DOHH2 (cell line): ENCODE results near the gene C16orf96.

ENCODE experiments used
- H3F3A ChIP-seq: fragments of 200-600 bp; sonication (generic), shearing (Covaris generic); 2 replicates; pipeline ENCODE4 v1.6.0; 2016; ENCODE audit warnings: antibody characterized with exemption, mild to moderate bottlenecking; ENCODE audit not compliant: control insufficient read depth, insufficient read depth
- H3K27ac ChIP-seq: fragments of 200-600 bp; sonication (generic); 2 replicates; pipeline ENCODE4 v1.5.1; 2014; ENCODE audit warnings: low read depth, mild to moderate bottlenecking, low read length, moderate library complexity
- H3K27me3 ChIP-seq: fragments of 200-600 bp; sonication (generic); 2 replicates; pipeline ENCODE4 v1.6.1; 2014; ENCODE audit warnings: mild to moderate bottlenecking, low read length, mixed read lengths; ENCODE audit not compliant: control insufficient read depth
- H3K36me3 ChIP-seq: fragments of 200-600 bp; sonication (generic); 2 replicates; pipeline ENCODE4 v1.6.1; 2014; ENCODE audit warnings: mild to moderate bottlenecking, low read length, moderate library complexity, mixed read lengths; ENCODE audit not compliant: control insufficient read depth
- H3K4me1 ChIP-seq: fragments of 200-600 bp; sonication (generic); 2 replicates; pipeline ENCODE4 v1.6.1; 2014; ENCODE audit warnings: mild to moderate bottlenecking, low read length, mixed read lengths; ENCODE audit not compliant: control insufficient read depth
- H3K4me2 ChIP-seq: fragments of 200-600 bp; sonication (generic); 2 replicates; pipeline ENCODE4 v1.6.0; 2014; ENCODE audit warnings: mild to moderate bottlenecking, low read length, moderate library complexity
- H3K4me3 ChIP-seq: fragments of 200-600 bp; sonication (generic); 2 replicates; pipeline ENCODE4 v1.5.1; 2014; ENCODE audit warnings: mild to moderate bottlenecking, low read length, mixed read lengths
- H3K79me2 ChIP-seq: fragments of 200-600 bp; sonication (generic); 2 replicates; pipeline ENCODE4 v1.6.1; 2014; ENCODE audit warnings: mild to moderate bottlenecking, low read length, mixed read lengths; ENCODE audit not compliant: control insufficient read depth
- H3K9me2 ChIP-seq: fragments of 200-600 bp; sonication (generic); replicated peaks from 2 replicates; pipeline ENCODE4 v1.6.1; 2014; ENCODE audit warnings: mild to moderate bottlenecking, low read length, mixed read lengths; ENCODE audit not compliant: control insufficient read depth
- H3K9me3 ChIP-seq: fragments of 200-600 bp; sonication (generic); 2 replicates; pipeline ENCODE4 v1.6.1; 2014; ENCODE audit warnings: antibody characterized with exemption, low read length, mixed read lengths; ENCODE audit not compliant: control insufficient read depth, insufficient read depth
- H4K20me1 ChIP-seq: fragments of 200-600 bp; sonication (generic); 2 replicates; pipeline ENCODE4 v1.6.0; 2014; ENCODE audit warnings: low read depth, mild to moderate bottlenecking, antibody characterized with exemption, low read length, moderate library complexity; ENCODE audit not compliant: control insufficient read depth, insufficient read depth
- CTCF ChIP-seq: fragments of 200-600 bp; sonication (generic); IDR thresholded peaks from one replicate; pipeline ENCODE4 v1.5.1; 2014; ENCODE audit warnings: antibody characterized with exemption, mild to moderate bottlenecking, low read depth, low read length; ENCODE audit not compliant: poor library complexity, severe bottlenecking
- EZH2phosphoT487 ChIP-seq: fragments of 200-600 bp; sonication (generic); IDR thresholded peaks from 2 replicates; pipeline ENCODE4 v1.6.1; 2017; ENCODE audit warnings: borderline replicate concordance, mild to moderate bottlenecking, antibody characterized with exemption, low read length, moderate library complexity, mixed read lengths

Gene C16orf96

GRCh38 chr16:4594433-4595410, 38.6 kb downstream of the C16orf96 start:
- no peaks in the 10 kb centered on the region for H3K9me2 ChIP-seq
- H4K20me1 ChIP-seq = no peaks in the 10 kb centered on the region
- no peaks in the 10 kb centered on the region for H3K79me2 ChIP-seq
- H3K4me2 ChIP-seq = no peak overlapping the region
- H3F3A ChIP-seq = no peaks in the 10 kb centered on the region
- no peaks in the 10 kb centered on the region for H3K36me3 ChIP-seq
- peaks cover 2% of the 10 kb centered on the region; the same call in 1 of the 2 replicates for H3K27me3 ChIP-seq
- no peak for TF ChIP-seq CTCF
- no peak for TF ChIP-seq EZH2phosphoT487
- no peak overlapping the region for H3K27ac ChIP-seq
- no peak overlapping the region for H3K4me3 ChIP-seq
- H3K4me1 ChIP-seq = no peaks in the 10 kb centered on the region
- H3K9me3 ChIP-seq = no peaks in the 10 kb centered on the region

GRCh38 chr16:4597174-4597573, 41.0 kb downstream of the C16orf96 start:
- no peak for TF ChIP-seq CTCF
- TF ChIP-seq EZH2phosphoT487 = no peak

GRCh38 chr16:4599037-4599436, 42.9 kb downstream of the C16orf96 start:
- Histone ChIP-seq H3K4me2 (no peak overlapping the region), H3K4me1 (no peaks in the 10 kb centered on the region), H3K27me3 (no peaks in the 10 kb centered on the region; the same call in 1 of the 2 replicates), H4K20me1 (no peaks in the 10 kb centered on the region), H3K79me2 (no peaks in the 10 kb centered on the region), H3K36me3 (no peaks in the 10 kb centered on the region), H3K9me2 (no peaks in the 10 kb centered on the region), H3K4me3 (no peak overlapping the region), H3K27ac (no peak overlapping the region), H3F3A (no peaks in the 10 kb centered on the region), H3K9me3 (no peaks in the 10 kb centered on the region)
- no peak for TF ChIP-seq EZH2phosphoT487
- TF ChIP-seq CTCF = no peak

More at GRCh38 chr16:4597174-4597573, 41.0 kb downstream of the C16orf96 start:
- Histone ChIP-seq H3K4me3 (no peak overlapping the region), H3K79me2 (no peaks in the 10 kb centered on the region), H3K9me2 (no peaks in the 10 kb centered on the region), H3K27ac (no peak overlapping the region), H3F3A (no peaks in the 10 kb centered on the region), H3K4me1 (no peaks in the 10 kb centered on the region), H3K4me2 (no peak overlapping the region), H3K27me3 (peaks cover 2% of the 10 kb centered on the region; the same call in 1 of the 2 replicates), H4K20me1 (no peaks in the 10 kb centered on the region), H3K36me3 (no peaks in the 10 kb centered on the region), H3K9me3 (no peaks in the 10 kb centered on the region)
